GM21360 (cell line): Measurements from ENCODE around the gene TMBIM6.
"Not testable (repeated sequence)": the region's sequence is repeated elsewhere in the genome, so short reads cannot be mapped to it uniquely, and the experiment has no call there.

ENCODE experiments used
- ATAC-seq: cut with Tn5 transposase; IDR thresholded peaks from one replicate; pipeline ENCODE4 v1.9.1; 2021; ENCODE audit warnings: mild to moderate bottlenecking, moderate library complexity; ENCODE audit not compliant: unreplicated experiment

The TMBIM6 gene, protein sequence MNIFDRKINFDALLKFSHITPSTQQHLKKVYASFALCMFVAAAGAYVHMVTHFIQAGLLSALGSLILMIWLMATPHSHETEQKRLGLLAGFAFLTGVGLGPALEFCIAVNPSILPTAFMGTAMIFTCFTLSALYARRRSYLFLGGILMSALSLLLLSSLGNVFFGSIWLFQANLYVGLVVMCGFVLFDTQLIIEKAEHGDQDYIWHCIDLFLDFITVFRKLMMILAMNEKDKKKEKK

DNA sequence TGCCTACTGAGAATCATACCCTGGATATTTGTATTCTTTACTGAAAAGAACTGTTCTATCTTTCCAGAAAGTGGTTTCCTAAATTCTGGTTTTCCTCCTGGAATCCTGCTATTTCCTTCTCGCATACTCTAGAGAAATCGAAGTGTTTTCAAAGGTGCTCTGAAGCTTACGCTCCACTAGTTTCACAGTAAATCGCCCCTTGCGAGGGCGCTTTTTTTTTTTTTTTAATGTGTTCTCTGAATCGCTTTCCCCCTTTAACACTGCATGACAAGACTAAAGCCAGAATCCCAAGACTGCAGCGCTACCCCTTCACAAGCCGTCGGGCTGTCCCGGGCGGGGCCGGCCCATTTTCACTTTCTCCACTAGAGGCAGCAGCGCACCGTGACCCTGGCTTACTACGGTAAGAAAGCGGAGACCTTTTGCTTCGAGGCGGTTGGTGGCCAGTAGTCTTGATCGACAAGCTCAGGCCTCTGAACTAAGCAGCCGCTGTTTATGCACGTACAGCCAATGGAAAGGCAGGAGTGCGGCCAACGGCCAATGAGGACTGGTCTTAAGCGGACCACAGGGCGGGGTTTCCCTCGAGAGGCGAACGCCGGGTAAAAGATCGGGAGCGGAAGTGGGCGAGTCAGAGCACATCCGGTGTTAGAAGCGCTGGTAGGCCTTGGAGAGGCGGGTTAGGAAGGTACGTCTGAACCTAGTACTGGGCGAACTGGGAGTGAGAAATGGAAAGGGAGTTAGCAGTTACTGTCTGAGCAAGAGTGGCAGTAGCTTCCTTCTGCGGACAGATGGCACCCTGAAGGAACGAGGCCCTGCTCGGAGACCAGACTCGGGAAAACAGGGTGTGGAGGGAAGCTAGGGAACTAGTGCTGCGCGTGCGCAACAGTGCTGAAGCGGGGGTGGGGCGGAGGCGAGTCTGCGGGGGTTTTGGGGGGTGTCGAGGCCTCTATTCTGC is at the start of gene TMBIM6:
TSS of gene TMBIM6 (plus strand) at position 628 of the 952 bp plus-strand sequence. CDS start 10,937 bp downstream, outside the sequence.
- ATAC-seq, result peak; percentile 91

DNA sequence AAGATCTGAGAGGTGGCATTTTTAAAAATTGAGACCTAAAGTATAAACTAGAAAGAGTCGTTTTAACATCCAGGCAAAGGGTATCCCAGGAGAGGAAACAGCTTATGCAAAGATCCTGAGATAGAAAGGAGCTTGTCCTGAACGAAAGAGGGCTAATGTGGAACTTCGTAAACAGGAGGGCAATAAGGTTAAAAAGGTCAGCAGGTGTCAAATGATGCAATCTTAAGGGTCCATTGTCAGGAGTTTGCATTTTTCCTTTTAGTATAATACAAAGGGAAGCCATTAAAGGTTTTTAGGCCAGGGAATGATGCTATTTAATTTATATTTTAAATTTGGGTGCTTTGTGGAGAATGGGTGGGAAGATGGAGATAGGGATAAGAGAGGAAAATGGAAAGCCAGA is 48.5 kb upstream of the TMBIM6 start:
- no peak for ATAC-seq

DNA sequence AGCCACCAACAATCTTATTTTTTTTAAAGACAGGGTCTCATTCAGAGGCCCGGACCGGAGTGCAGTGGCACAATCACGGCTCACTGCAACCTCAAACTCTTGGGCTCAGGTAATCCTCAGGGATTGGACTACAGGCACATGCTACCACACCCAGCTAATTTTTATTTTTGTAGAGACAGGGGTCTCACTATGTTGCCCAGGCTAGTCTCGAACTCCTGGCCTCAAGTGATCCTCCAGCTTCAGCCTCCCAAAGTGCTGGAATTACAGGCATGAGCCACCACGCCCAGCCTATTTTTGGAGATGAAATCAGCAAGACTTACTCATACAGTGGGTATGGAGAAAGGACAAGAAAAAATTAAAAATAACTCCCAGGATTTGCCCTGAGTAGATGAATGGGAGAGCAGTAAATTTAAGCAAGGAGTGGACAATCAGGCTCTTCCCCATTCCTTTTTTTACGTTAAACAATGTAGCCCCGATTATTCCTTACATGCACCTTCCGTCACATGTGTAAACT is 47.4 kb upstream of the TMBIM6 start:
- no peak for ATAC-seq

DNA sequence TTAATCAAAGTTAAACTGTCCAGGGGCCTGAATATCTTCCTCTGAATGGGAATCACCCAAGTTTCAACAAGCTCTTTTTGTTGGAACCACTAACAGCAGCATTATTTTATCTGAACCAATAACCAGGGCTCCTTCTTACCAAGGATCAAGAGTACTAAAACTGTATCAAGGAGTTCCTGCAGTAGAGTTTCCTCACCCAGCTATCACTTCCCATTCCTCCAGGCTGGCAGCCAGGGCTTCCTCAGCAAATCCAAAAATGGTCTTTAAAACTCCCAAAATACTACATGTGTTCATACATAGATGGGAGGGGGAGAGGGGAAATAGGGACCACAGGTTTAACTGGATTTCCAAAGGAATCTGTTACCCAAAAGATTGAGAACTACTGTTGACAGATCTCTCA is 44.6 kb upstream of the TMBIM6 start:
- no peak for ATAC-seq

DNA sequence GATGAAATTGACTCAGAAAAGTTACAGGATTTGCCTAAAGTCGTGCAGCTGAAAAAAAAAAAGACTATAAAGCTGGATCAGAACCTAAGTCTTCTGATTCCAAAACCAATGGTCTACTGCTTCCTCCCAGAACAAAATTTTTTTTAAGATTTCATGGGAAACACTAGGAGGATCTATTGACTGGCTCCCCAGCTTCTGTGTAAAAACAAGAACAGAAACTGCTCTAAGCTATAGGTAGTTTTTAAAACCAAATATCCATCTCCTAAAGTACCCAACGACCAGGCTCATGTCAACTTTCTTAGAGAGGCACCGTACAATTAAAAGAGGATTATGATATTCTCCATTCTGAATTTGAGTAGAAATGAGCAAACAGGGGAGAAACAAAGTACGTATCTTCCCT is 43.5 kb upstream of the TMBIM6 start:
- no peak for ATAC-seq

DNA sequence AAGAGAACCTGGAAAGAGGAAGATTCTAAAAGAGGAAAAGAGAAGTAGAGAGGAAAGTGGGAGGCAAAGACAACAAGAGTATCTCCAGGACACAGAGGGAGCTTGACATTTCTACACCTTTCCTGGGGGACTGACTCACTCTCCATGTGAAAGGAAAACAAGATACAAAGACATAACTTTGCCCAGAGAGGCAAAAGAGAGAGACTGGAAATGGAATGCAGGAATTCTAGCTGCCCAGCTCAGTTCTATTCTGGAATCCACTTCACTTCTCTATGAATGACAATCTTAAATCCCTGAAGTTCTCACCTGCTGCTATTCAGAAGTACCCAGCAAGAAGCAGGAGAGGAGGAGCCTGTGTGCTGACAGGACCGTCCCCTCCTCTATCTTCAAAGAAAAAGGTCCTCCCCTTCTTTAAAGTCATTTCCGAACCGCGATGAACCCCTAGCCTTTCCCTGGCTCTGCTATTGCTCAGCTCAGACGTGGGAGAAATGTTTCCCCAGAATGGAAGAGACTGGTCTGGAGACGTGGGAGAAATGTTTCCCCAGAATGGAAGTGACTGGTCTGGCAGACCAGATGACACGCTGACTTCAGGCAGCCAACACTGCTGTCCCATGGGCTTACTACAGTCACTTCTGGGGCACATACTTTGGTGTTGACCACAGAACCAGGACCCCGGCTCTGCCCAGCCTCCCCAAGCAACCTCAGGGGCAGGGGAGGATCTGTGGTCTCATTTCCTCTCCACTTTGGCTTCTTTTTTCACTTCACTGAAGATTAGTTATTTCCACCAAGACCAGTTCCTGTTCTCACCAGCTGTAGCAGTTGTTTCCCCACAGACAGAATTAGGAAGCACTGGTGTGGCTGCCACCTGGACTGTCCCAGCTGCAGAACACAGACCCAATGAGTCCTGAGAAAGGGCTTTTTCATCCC is 42.5 kb upstream of the TMBIM6 start:
- ATAC-seq, result peak; percentile 58

DNA sequence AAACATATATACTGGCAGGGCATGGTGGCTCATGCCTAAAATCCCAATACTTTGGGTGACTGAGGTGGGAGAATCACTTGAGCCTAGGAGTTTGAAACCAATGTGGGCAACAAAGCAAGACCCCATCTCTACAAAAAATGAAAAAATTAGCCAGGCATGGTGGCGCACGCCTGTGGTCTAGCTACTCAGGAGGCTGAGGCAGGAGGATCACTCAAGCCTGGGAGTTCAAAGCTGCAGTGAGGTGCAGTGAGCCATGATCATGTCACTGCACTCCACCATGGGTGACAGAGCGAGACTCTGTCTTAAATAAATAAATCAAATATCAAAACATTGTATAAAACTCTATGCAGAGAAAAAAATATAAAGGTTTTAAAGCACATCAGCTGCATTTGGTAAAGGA is 39.3 kb upstream of the TMBIM6 start:
- no peak for ATAC-seq

DNA sequence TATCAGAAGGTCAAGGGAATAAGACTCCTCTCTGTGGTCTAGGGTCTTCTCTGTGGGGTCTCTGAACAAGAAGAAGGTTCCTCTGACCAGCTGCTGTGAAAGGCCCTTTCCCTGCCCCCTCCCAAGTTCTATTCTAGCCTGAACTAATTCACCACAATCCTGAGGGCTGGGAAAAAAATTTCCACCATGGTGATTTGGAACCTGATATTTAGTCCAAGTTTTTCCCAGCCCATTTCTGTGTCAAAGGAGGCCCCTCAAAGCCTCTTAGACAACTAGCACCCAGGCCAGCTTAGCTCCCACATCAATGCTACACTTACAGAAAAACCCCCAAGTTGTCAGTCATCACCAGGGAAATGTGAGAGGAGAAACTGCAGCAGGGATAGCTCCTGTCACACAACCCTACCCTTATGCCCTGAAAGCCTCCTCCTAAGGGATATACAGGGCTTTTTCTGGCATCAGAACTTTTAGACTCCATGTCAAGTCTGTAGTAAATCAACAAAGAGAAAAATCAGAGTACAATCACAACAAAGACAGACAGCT is 38.6 kb upstream of the TMBIM6 start:
- no peak for ATAC-seq

DNA sequence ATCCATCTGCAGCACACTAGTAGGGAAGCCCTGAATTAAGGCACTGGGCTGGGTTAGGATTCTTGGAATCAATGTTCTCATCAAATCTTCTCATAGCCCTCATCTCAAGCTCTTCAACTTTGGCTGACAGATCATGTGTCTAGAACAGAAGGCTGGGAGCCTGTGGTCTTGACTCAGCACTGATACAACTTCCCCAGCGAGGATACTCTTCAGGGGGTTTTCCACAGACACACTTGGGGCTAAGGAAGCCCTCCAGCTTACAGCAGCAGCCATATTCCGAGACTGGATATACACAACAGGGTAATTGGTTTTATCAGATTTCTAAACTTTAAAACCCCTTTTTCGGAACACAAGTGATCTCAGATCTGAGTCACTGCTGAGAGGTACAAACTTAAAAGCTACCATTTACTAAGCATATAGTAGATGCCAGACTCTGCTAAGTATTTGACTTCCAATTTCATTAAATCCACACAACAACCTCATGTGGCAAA is 37.7 kb upstream of the TMBIM6 start:
- ATAC-seq, result no peak

DNA sequence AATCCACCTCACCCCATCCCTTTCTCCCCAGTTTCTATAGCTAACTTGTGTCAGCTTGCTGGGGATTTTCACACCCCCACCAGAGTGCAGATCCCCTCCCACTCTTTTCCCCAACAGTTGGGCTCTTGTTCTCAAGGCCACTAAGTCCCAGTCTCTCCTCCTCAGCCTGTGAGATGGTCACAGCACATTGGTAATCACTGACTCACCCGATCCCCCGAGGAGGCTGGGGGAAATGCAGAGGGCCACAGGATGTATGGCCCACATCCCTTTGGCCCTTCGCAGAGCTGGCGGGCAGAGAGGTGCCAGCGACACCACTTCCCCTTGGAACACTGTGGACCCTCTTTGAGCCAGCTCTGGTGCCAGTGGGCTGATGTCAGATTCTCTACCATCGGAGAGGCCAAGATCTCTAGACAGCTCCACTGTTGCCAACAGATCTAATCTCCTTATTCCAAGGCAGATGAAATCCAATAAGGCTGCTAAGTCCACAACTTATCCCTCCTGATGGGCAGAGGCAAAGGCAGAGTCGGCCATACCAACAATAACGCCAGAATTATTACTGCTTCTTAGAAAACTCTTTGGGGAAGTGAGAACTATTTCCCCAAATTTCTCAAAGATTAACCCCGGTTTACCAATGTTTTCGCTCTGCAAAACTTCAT is 35.8 kb upstream of the TMBIM6 start:
- ATAC-seq, result no peak

DNA sequence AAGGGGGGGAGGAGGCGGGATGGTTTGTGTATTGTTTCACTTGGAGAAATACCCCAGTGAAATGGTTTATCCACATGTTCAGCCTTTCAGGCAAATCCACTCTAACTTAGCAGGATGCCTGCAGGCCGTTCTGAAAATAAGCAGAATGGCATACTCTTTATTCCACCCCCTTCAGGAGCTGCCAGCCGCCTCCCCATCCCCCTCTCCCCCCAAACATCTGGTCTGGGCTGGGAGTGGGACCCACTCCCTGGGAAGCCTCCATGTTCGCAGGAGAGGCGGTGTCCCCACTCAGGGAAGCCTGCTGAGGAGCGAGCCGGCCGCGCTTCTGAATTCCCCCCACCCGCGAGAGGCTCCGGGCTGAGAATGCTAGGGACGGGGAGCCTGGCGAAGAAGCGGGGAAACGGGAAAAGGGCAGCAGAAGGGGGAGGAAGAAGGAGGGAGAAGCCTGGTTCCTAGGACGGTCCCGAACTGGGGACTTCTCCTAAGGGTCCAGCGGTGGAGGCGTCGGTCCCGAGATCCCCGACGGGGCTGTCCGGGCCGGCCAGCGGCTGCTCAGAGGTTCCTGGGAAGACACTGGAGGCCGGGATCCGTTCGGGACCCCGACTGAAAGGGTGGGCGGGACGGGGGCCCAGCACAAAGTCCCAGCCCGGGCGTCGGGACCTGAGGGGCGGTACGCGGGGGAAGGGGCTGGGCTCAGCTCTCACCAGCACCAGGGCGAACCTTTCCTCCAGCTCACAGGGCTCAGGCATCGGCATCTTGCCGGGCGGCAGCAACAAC is 34.8 kb upstream of the TMBIM6 start:
- peak; percentile 6 for ATAC-seq

DNA sequence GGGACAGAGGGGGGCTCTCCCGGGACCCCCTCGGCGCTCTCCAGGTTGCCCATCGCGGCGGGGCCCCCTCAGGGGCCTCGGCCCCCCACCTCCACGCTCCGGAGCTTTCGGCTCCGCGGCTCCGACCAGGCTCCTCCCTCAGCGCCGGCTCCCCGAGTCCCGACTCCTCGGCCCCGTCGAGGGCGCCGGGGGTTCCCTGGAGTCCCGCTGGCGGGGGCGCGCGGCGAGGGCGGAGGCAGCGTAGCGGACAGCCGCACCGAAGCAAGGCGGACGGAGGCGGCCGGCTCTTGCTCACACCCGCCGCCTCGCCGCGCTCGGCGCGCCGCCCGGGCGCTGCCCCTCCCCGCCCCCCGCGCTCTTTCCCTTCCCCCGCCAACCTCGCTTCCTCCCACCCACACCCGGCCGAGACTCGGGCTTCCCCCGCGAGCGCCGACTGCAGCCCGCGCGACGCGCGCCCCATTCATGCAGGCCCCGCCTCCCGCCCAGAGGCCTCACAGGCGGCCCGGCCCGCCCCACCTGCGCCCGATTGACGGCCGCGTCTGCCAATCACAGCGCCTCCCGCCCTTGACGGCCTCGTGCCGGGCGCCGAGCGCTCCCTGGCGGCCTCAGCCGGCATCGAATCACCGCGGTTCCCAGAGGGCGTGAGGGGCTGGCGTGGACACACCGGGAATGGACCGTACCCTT is 34.1 kb upstream of the TMBIM6 start, which contains the start of gene FMNL3:
TSS of gene FMNL3 (minus strand) at position 278 of the 684 bp plus-strand sequence. CDS start at position 53, 225 bp downstream.
- peak; percentile 79 for ATAC-seq

DNA sequence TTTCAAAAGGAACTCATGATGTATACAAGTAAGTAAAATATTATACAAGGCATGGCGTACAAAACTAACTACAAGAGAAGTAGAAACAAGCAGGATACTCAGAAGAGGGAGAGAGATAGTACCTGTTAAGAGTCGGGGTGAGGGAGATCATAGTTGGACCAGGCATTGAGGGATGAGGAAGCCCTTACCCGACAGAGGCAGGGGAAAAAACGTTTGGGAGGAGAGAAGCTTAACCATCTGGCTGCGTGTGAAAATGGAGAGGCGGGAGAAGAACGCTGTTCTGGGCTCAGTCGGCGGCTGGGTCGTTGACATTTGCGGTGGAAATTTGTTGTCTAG is 33.6 kb upstream of the TMBIM6 start:
- ATAC-seq, result no peak

DNA sequence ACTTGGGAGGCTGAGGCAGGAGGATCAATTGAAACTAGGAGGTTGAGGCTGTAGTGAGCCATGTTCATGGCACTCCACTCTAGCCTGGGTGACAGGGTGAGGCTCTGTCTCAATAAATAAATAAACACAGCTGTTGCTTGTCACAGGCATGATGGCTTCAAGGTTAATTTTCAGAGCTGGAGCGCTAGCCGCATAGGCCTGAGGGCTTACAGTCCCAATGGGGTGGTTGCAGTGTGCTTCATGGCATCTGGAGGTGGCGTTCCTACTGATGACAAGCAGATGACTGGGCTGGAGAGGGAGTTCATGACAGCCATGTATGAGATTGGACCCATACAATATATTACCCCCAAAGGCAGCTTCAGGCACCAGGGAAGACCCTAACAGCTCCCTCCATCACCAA is 32.5 kb upstream of the TMBIM6 start:
- ATAC-seq, result no peak

DNA sequence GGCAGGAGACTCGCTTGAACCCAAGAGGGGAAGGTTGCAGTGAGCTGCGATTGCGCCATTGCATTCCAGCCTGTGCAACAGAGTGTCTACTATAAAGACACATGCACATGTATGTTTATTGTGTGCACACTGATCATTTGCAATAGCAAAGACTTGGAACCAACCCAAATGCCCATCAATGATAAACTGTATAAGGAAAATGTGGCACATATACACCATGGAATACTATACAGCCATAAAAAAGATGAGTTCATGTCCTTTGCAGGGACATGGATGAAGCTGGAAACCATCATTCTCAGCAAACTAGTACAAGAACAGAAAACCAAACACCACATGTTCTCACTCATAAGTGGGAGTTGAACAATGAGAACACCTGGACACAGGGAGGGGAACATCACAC is 27.4 kb upstream of the TMBIM6 start:
- not testable (repeated sequence) for ATAC-seq

DNA sequence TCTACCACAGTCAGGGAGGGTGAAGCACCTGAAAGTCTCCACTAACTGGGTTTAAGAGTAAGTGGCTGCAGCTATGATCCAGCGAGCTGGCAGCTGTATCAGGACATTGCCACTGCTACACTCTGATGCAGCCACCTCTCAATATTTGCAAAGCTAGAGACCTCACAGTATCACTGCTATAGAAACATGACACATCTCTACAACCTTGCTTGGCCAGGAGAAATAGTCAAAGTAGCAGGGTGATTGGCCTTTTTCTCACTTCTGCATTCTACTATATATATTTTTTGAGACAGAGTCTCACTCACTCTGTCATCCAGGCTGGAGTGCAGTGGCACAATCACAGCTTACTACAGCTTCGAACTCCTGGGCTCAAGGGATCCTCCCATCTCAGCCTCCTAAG is 24.8 kb upstream of the TMBIM6 start:
- no peak for ATAC-seq

DNA sequence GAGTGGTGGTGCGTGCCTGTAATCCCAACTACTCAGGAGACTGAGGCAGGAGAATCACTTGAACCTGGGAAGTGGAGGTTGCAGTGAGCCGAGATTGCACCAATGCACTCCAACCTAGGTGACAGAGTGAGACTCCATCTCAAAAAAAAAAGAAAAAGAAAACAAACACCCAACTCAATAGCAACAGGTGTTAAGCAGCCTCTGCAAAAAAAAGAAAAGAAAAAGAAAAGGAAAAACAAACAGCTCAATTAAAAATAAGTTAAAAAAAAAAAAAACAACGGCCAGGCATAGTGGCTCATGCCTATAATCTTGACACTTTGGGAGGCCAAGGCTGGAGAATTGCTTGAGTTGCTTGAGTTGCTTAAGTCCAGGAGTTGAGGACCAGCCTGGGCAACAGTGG is 23.6 kb upstream of the TMBIM6 start:
- not testable (repeated sequence) for ATAC-seq

DNA sequence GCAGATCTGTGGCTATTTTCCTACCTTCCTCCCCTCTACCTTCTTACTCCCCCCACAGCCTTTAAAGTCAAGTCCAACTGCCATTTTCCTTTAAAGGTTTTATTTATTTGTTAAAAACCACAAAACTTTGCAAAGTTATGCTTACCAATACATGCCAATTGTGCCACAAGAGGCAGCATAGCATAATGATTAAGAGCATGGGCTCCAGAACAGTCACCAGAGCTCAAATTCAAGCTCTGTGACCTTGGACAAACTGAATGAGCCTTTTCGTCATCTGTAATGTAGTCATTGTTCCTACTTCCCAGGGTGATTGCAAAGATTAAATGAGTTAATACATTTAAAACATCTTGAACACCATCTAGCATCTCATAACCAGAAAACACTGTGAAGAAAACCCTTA is 21.1 kb upstream of the TMBIM6 start:
- ATAC-seq, result no peak

DNA sequence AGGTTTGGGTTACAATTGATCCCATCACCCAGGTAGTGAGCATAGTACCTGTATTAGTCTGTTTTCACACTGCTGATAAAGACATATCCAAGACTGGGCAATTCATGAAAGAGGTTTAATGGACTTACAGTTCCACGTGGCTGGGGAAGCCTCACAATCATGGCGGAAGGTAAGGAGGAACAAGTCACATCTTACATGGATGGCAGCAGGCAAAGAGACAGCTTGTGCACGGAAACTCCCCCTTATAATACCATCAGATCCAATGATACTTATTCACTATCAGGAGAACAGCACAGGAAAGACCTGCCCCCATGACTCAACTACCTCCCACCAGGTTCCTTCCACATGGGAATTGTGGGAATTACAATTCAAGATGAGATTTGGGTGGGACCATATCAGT is 20.0 kb upstream of the TMBIM6 start:
- not testable (repeated sequence) for ATAC-seq
